GM10847 (cell line): ENCODE measurements around the gene TRAPPC12.

Source experiments
- POLR2A ChIP-seq: IDR thresholded peaks from 2 replicates; pipeline ENCODE4 v1.6.1; 2011; ENCODE audit not compliant: insufficient read length; ENCODE audit errors: extremely low read depth

The TRAPPC12 gene

GRCh38 chr2:3440477-3440876 lies 61.0 kb downstream of the TRAPPC12 start:
- no peak for TF ChIP-seq POLR2A

- TF ChIP-seq POLR2A, result no peak
Measured at GRCh38 chr2:3441465-3441864, 62.0 kb downstream of the TRAPPC12 start.

DNA sequence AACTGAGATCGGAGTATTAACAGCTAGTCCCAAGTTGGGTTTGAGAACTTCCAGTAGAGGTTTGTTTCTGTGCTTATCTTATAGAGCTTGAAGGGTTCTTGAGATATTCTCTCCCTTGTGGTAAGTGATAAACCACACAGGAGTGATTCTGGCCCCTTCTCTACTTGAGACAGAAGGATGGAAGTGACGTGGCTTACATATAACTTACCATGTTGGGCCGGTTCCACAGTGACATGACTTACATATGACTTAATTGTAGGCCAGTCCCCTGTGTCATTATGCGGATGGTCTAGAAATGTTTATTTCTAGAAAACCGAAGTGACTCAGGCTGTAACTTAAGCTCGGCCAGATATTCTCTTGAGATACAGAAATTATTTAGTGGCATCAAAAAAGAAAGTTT lies 62.7 kb downstream of the TRAPPC12 start:
- no peak for TF ChIP-seq POLR2A

GRCh38 chr2:3443083-3443482 lies 63.6 kb downstream of the TRAPPC12 start:
- TF ChIP-seq POLR2A, result no peak

DNA sequence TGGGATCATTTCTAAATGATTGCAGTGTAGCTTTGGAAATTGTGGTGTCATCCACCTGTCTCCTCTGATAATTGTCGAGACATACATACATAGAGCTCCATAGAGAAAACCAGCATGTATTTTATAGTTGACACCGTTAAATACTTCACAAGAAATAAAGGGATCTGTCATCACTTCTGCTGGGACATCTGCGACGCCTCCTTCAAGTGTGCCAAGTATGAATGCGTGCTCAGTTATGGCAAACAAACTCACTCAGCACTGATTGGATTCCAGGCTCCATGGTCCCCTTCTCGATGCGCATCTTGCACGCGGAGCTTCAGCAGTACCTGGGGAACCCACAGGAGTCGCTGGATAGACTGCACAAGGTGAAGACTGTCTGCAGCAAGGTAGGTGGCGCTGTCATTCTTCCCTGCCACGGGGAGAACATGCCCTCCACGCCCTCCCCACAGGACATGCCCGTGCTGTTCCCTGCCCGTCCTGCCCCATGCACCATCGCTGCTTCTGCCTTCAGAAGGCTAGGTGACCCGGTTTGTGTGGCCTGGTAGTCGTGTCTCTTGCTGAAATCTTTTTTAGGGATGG lies 64.1 kb downstream of the TRAPPC12 start:
- no peak for TF ChIP-seq POLR2A

- TF ChIP-seq POLR2A, result no peak
Measured at GRCh38 chr2:3445891-3446290, 66.4 kb downstream of the TRAPPC12 start.

GRCh38 chr2:3446381-3446780 lies 66.9 kb downstream of the TRAPPC12 start:
- no peak for TF ChIP-seq POLR2A

- TF ChIP-seq POLR2A, result no peak
Measured at GRCh38 chr2:3447789-3448317, 68.4 kb downstream of the TRAPPC12 start.

- TF ChIP-seq POLR2A, result no peak
Measured at GRCh38 chr2:3449086-3449485, 69.6 kb downstream of the TRAPPC12 start.

GRCh38 chr2:3449936-3450335 lies 70.4 kb downstream of the TRAPPC12 start:
- TF ChIP-seq POLR2A, result no peak

DNA sequence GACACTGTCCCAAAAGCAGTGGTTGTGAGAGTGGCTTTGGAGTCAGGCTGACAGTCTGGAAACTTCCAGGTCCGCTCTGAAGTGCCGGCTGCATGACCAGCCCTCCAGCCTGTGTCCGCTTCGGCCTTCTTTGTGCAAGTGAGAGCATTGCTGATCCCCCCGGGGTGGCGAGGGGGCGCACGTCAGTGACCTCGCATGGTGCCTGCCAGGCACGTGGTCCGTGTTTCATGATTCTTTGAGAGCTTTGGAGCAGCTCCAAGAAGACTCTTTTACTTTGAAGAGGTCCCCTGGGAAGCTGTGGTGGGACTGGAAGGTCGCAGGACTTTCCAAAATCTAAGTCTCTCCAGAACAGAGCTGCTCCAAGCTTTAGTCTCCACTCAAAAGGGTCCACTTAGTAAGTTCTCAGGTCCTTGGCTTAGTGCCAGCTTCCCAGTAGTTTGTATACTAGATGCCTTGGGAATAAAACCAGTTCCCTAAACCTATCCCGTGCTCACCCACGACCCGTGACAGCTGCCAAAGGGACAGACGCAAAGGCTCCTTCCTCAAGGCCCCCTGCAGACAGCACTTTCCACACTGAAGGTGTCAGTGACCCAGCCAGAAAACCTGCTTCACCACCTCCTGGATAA lies 71.0 kb downstream of the TRAPPC12 start:
- no peak for TF ChIP-seq POLR2A

DNA sequence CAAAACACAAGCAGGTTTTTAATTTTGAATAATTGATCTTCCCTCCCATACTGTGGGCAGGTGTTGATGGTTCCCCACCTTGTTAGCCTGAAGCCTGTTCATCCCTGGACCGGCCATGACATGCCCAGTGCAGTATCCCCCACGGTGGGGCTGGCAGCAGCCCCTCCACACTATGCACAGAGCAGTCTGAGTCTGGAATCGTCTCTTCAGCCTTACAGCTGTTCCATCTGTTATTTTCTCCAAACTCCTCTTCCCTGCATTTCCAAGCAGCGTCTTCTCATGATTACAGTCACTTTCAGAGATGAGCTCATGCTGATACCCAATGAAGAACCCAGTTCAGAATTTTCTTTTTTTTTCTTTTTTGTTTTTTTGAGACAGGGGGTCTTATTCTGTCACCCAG lies 71.7 kb downstream of the TRAPPC12 start:
- TF ChIP-seq POLR2A, result no peak

GRCh38 chr2:3451926-3452671 lies 72.6 kb downstream of the TRAPPC12 start:
- no peak for TF ChIP-seq POLR2A

GRCh38 chr2:3453190-3453999 lies 73.9 kb downstream of the TRAPPC12 start:
- TF ChIP-seq POLR2A, result no peak

- no peak for TF ChIP-seq POLR2A
Measured at GRCh38 chr2:3454802-3455201, 75.3 kb downstream of the TRAPPC12 start.
